Activated naive CD4-positive, alpha-beta T cell treated with Interleukin-2 at 50 U/mL for 16 hours (primary cell): ENCODE measurements around the gene BORCS6.
"Not testable (repeated sequence)": the region's sequence is repeated elsewhere in the genome, so short reads cannot be mapped to it uniquely, and the experiment has no call there.

Experiments used
- DNase-seq: peaks from one replicate; pipeline ENCODE4 v3.0.0-alpha.2; 2020

BORCS6 gene

GRCh38 chr17:8189711-8190477 lies at the start of gene BORCS6:
TSS of gene BORCS6 (minus strand) at chr17:8190180. CDS start at chr17:8190140, 40 bp downstream.
- peak; percentile 95 for DNase-seq

- DNase-seq = no peak
Observed at GRCh38 chr17:8237886-8238285, 47.9 kb upstream of the BORCS6 start.

- no peak for DNase-seq
Observed at GRCh38 chr17:8237175-8237574, 47.2 kb upstream of the BORCS6 start.

GRCh38 chr17:8235676-8236075 lies 45.7 kb upstream of the BORCS6 start:
- DNase-seq = no peak

- no peak for DNase-seq
Observed at GRCh38 chr17:8234361-8235270, 44.6 kb upstream of the BORCS6 start.

- DNase-seq = no peak
Observed at GRCh38 chr17:8231701-8232100, 41.7 kb upstream of the BORCS6 start.

- no peak for DNase-seq
Observed at GRCh38 chr17:8227238-8227581, 37.2 kb upstream of the BORCS6 start.

GRCh38 chr17:8226536-8227237 lies 36.7 kb upstream of the BORCS6 start:
- peak; percentile 48 for DNase-seq

- peak; percentile 73 for DNase-seq
Observed at GRCh38 chr17:8225813-8226535, 36.0 kb upstream of the BORCS6 start.

- no peak for DNase-seq
Observed at GRCh38 chr17:8224891-8225812, 35.2 kb upstream of the BORCS6 start.

GRCh38 chr17:8223356-8224126 lies 33.6 kb upstream of the BORCS6 start:
- DNase-seq = peak; percentile 58

- peak; percentile 88 for DNase-seq
Observed at GRCh38 chr17:8222630-8223355, 32.8 kb upstream of the BORCS6 start.

- no peak for DNase-seq
Observed at GRCh38 chr17:8222380-8222629, 32.3 kb upstream of the BORCS6 start.

GRCh38 chr17:8221663-8222379 lies 31.8 kb upstream of the BORCS6 start:
- DNase-seq = peak; percentile 88

GRCh38 chr17:8220783-8221662 lies 31.0 kb upstream of the BORCS6 start:
- DNase-seq = peak; percentile 90

GRCh38 chr17:8214000-8214399 lies 24.0 kb upstream of the BORCS6 start:
- DNase-seq = not testable (repeated sequence)

- no peak for DNase-seq
Observed at GRCh38 chr17:8212312-8213180, 22.6 kb upstream of the BORCS6 start.
